H9 (cell line): ENCODE data around the gene NDUFV1. TPM values are rescaled to one million over a fixed set of nuclear protein-coding genes. Genes with fewer than 3 reads are reported as not detected.

Experiments
- DNase-seq: peaks from one replicate; pipeline ENCODE4 v3.0.0-alpha.2; 2017
- H2AFZ ChIP-seq: one replicate; pipeline ENCODE4 v1.6.1; 2013; ENCODE audit warnings: mild to moderate bottlenecking, low read length, control low read depth, moderate library complexity
- H2AK5ac ChIP-seq: 2 replicates; pipeline ENCODE4 v1.6.1; 2013; ENCODE audit warnings: low read length, control low read depth, mixed read lengths; ENCODE audit not compliant: insufficient read length
- H2BK120ac ChIP-seq: one replicate; pipeline ENCODE4 v1.6.1; 2013; ENCODE audit warnings: low read depth, mild to moderate bottlenecking, low read length, control low read depth, inconsistent platforms; ENCODE audit not compliant: poor library complexity, severe bottlenecking
- H2BK12ac ChIP-seq: 2 replicates; pipeline ENCODE4 v1.6.1; 2013; ENCODE audit warnings: low read length, control low read depth, mixed read lengths, low read depth; ENCODE audit not compliant: insufficient read length
- H2BK15ac ChIP-seq: 2 replicates; pipeline ENCODE4 v1.6.1; 2013; ENCODE audit warnings: low read depth, low read length, control low read depth
- H2BK20ac ChIP-seq: one replicate; pipeline ENCODE4 v1.6.1; 2013; ENCODE audit warnings: low read depth, mild to moderate bottlenecking, low read length, control low read depth, inconsistent platforms; ENCODE audit not compliant: poor library complexity, severe bottlenecking
- H2BK5ac ChIP-seq: 2 replicates; pipeline ENCODE4 v1.6.1; 2013; ENCODE audit warnings: low read length, control low read depth, mixed read lengths; ENCODE audit not compliant: insufficient read length
- H3K14ac ChIP-seq: 2 replicates; pipeline ENCODE4 v1.6.1; 2013; ENCODE audit warnings: low read length, control low read depth; ENCODE audit not compliant: insufficient read depth
- H3K18ac ChIP-seq: 2 replicates; pipeline ENCODE4 v1.6.1; 2013; ENCODE audit warnings: low read depth, mild to moderate bottlenecking, mixed read lengths, low read length, control low read depth; ENCODE audit not compliant: insufficient read length
- H3K23ac ChIP-seq: 2 replicates; pipeline ENCODE4 v1.6.1; 2013; ENCODE audit warnings: low read length, control low read depth, mixed read lengths, low read depth; ENCODE audit not compliant: insufficient read length
- H3K23me2 ChIP-seq: 2 replicates; pipeline ENCODE4 v1.6.1; 2013; ENCODE audit warnings: low read depth, mild to moderate bottlenecking, mixed read lengths, low read length, control low read depth; ENCODE audit not compliant: insufficient read length, poor library complexity, severe bottlenecking
- H3K27ac ChIP-seq: 2 replicates; pipeline ENCODE4 v1.5.1; 2013; ENCODE audit warnings: low read length, control low read depth, mixed read lengths, low read depth; ENCODE audit not compliant: insufficient read length
- H3K27me3 ChIP-seq: 2 replicates; pipeline ENCODE4 v1.6.1; 2013; ENCODE audit warnings: low read length, control low read depth, inconsistent platforms; ENCODE audit not compliant: insufficient read depth
- H3K4ac ChIP-seq: 2 replicates; pipeline ENCODE4 v1.6.1; 2013; ENCODE audit warnings: low read depth, mild to moderate bottlenecking, control low read depth, inconsistent platforms, low read length, moderate library complexity
- H3K4me1 ChIP-seq: 2 replicates; pipeline ENCODE4 v1.6.1; 2013; ENCODE audit warnings: low read length, control low read depth, inconsistent platforms; ENCODE audit not compliant: insufficient read depth
- H3K4me2 ChIP-seq: 2 replicates; pipeline ENCODE4 v1.6.1; 2013; ENCODE audit warnings: low read length, control low read depth, mixed read lengths; ENCODE audit not compliant: insufficient read length, insufficient read depth
- H3K56ac ChIP-seq: 2 replicates; pipeline ENCODE4 v1.6.1; 2013; ENCODE audit warnings: low read depth, mild to moderate bottlenecking, mixed read lengths, low read length, control low read depth; ENCODE audit not compliant: insufficient read length
- H3K79me1 ChIP-seq: 2 replicates; pipeline ENCODE4 v1.6.1; 2013; ENCODE audit warnings: low read depth, mild to moderate bottlenecking, moderate library complexity, low read length, control low read depth, inconsistent platforms; ENCODE audit not compliant: insufficient read depth, poor library complexity, severe bottlenecking
- H3K79me2 ChIP-seq: 2 replicates; pipeline ENCODE4 v1.6.1; 2013; ENCODE audit warnings: low read length, control low read depth, inconsistent platforms; ENCODE audit not compliant: insufficient read depth
- H3K9ac ChIP-seq: 2 replicates; pipeline ENCODE4 v1.6.1; 2013; ENCODE audit warnings: low read length, control low read depth, mixed read lengths; ENCODE audit not compliant: insufficient read length; ENCODE audit errors: extremely low read depth
- H3K9me3 ChIP-seq: one replicate; pipeline ENCODE4 v1.6.1; 2013; ENCODE audit warnings: low read depth, low read length, inconsistent platforms; ENCODE audit not compliant: control insufficient read depth
- H3T11ph ChIP-seq: one replicate; pipeline ENCODE4 v1.6.1; 2013; ENCODE audit warnings: mild to moderate bottlenecking, low read length, control low read depth, inconsistent platforms
- H4K20me1 ChIP-seq: one replicate; pipeline ENCODE4 v1.6.1; 2013; ENCODE audit not compliant: control insufficient read depth, insufficient read length, insufficient read depth
- H4K5ac ChIP-seq: 2 replicates; pipeline ENCODE4 v1.6.1; 2013; ENCODE audit warnings: low read depth, mild to moderate bottlenecking, mixed read lengths, low read length, control low read depth; ENCODE audit not compliant: insufficient read length
- H4K8ac ChIP-seq: replicated peaks from 2 replicates; pipeline ENCODE4 v1.6.1; 2013; ENCODE audit warnings: low read length, control low read depth, mixed read lengths, low read depth; ENCODE audit not compliant: insufficient read length
- H4K91ac ChIP-seq: 2 replicates; pipeline ENCODE4 v1.6.1; 2013; ENCODE audit warnings: low read depth, mild to moderate bottlenecking, moderate library complexity, mixed read lengths, low read length, control low read depth; ENCODE audit not compliant: insufficient read length
- H3K27ac Mint-ChIP-seq, 3 experiments: 2 replicates in 2 of 3; 3 replicates in 1 of 3; pipeline ENCODE4 v1.8.0; 2020 to 2021; ENCODE audit warnings: mixed read lengths in 3 of 3, mild to moderate bottlenecking in 1 of 3, moderate library complexity in 1 of 3
- H3K27me3 Mint-ChIP-seq: 2 replicates; pipeline ENCODE4 v1.8.0; 2021; ENCODE audit warnings: low read depth, mild to moderate bottlenecking, moderate library complexity, mixed read lengths
- H3K36me3 Mint-ChIP-seq, 3 experiments: 2 replicates in 2 of 3; 3 replicates in 1 of 3; pipeline ENCODE4 v1.8.0; 2020 to 2021; ENCODE audit warnings: low read depth in 3 of 3, mixed read lengths in 3 of 3; ENCODE audit not compliant: insufficient read depth in 1 of 3
- H3K4me1 Mint-ChIP-seq, 2 experiments: 2 replicates each; pipeline ENCODE4 v1.8.0; 2020; ENCODE audit warnings: mixed read lengths in 2 of 2
- H3K4me3 Mint-ChIP-seq, 2 experiments: 2 replicates in 1 of 2; 3 replicates in 1 of 2; pipeline ENCODE4 v1.8.0; 2020 to 2021; ENCODE audit warnings: mild to moderate bottlenecking in 2 of 2, mixed read lengths in 2 of 2, moderate library complexity in 1 of 2
- H3K9me3 Mint-ChIP-seq, 2 experiments: 2 replicates in 1 of 2; 3 replicates in 1 of 2; pipeline ENCODE4 v1.8.0; 2020; ENCODE audit warnings: mild to moderate bottlenecking in 2 of 2, mixed read lengths in 2 of 2, moderate library complexity in 1 of 2
- WGBS: extraction: QIAGEN DNeasy Blood & Tissue Kit; methylation state at CpG from one replicate; pipeline ENCODE4 v1.1.7; 2013; ENCODE audit warnings: missing lambda C conversion rate, low lambda C conversion rate, mixed read lengths; ENCODE audit not compliant: insufficient read length; ENCODE audit errors: extremely low coverage; 5-methylcytosine and 5-hydroxymethylcytosine counted together
- total RNA-seq: library from RNA; stranded (reverse); gene quantifications from 2 replicates; pipeline ENCODE4 v1.2.1, GENCODE V29; 2021
- TF ChIP-seq, protein P1 (sequence below): fragments of 200-600 bp; sonication (generic); conservative IDR thresholded peaks from 3 replicates; pipeline ENCODE4 v1.8.0; 2021; ENCODE audit warnings: antibody characterized with exemption, mild to moderate bottlenecking

NDUFV1 gene
- total RNA-seq, 1 experiment from 2014 or later, result 154 TPM

DNA sequence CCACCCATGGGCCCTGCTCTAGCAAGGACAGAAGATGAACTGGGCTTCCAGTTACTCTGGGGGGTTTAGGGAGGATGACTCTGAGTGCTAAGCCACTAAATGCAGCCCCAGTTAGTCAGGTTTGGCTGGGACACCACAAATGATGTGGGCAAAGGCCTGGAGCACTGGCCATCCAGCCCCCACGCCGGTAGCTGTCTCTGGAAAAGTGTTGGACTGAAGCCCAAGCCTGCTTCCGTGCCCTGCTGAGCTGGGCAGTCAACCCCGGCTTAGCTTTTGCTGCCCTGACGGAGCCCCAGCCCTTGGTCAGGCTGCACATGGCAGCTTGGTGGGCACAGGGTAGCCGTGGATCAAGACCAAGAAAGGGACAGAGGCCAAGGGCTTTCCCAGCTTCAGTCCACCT, 28.8 kb upstream of the NDUFV1 start:
- Histone ChIP-seq H4K91ac (no peak overlapping the region), H3K4ac (no peak overlapping the region), H3K56ac (no peak overlapping the region), H3K14ac (no peak overlapping the region), H2BK12ac (no peak overlapping the region), H3K9ac (no peak overlapping the region), H2AFZ (no peak overlapping the region), H3K27me3 (no peaks in the 10 kb centered on the region), H4K20me1 (no peaks in the 10 kb centered on the region), H3K9me3 (no peaks in the 10 kb centered on the region), H3K4me2 (no peak overlapping the region), H3K27ac (no peak overlapping the region), H2BK15ac (no peak overlapping the region), H4K5ac (no peak overlapping the region), H3T11ph (no peak overlapping the region), H3K18ac (no peak overlapping the region), H3K23me2 (no peaks in the 10 kb centered on the region), H2AK5ac (no peak overlapping the region), H2BK20ac (no peak overlapping the region), H2BK5ac (no peak overlapping the region), H3K23ac (no peak overlapping the region), H3K4me1 (peaks cover 3% of the 10 kb centered on the region; the same call in 1 of the 2 replicates), H4K8ac (no peak overlapping the region), H3K79me2 (no peaks in the 10 kb centered on the region), H3K79me1 (no peaks in the 10 kb centered on the region), H2BK120ac (no peak overlapping the region)
- H3K27ac Mint-ChIP-seq, result no peak overlapping the region
- no peak for DNase-seq
- H3K4me3 Mint-ChIP-seq, result no peak overlapping the region
- no peaks in the 10 kb centered on the region for H3K36me3 Mint-ChIP-seq
- H3K9me3 Mint-ChIP-seq, result peaks cover 0 to 2% of the 10 kb centered on the region in 2 experiments; a peak in 2 of 5 replicates
- no CpG with 5 or more reads among the region's 6 CpGs for WGBS
- TF ChIP-seq, protein P1, sequence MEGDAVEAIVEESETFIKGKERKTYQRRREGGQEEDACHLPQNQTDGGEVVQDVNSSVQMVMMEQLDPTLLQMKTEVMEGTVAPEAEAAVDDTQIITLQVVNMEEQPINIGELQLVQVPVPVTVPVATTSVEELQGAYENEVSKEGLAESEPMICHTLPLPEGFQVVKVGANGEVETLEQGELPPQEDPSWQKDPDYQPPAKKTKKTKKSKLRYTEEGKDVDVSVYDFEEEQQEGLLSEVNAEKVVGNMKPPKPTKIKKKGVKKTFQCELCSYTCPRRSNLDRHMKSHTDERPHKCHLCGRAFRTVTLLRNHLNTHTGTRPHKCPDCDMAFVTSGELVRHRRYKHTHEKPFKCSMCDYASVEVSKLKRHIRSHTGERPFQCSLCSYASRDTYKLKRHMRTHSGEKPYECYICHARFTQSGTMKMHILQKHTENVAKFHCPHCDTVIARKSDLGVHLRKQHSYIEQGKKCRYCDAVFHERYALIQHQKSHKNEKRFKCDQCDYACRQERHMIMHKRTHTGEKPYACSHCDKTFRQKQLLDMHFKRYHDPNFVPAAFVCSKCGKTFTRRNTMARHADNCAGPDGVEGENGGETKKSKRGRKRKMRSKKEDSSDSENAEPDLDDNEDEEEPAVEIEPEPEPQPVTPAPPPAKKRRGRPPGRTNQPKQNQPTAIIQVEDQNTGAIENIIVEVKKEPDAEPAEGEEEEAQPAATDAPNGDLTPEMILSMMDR, result no peak
- H3K4me1 Mint-ChIP-seq, result peaks cover 43 to 45% of the 10 kb centered on the region in 2 experiments
- peaks cover 47% of the 10 kb centered on the region for H3K27me3 Mint-ChIP-seq
